HFF-Myc (cell line): ENCODE results near the gene BRIP1.

Experiments
- DNase-seq: peaks from one replicate; pipeline ENCODE4 v3.0.0-alpha.2; 2011; ENCODE audit warnings: low read depth; ENCODE audit errors: extremely low read depth
- H3K4me3 ChIP-seq: replicated peaks from 2 replicates; pipeline ENCODE4 v1.5.1; 2011; ENCODE audit warnings: low read depth, mild to moderate bottlenecking, control low read depth, low read length
- TF ChIP-seq, protein P1 (sequence below): IDR thresholded peaks from 2 replicates; pipeline ENCODE4 v1.5.1; 2012; ENCODE audit warnings: mild to moderate bottlenecking, low read depth, low read length, control low read depth; ENCODE audit errors: missing control alignments

Gene BRIP1

DNA sequence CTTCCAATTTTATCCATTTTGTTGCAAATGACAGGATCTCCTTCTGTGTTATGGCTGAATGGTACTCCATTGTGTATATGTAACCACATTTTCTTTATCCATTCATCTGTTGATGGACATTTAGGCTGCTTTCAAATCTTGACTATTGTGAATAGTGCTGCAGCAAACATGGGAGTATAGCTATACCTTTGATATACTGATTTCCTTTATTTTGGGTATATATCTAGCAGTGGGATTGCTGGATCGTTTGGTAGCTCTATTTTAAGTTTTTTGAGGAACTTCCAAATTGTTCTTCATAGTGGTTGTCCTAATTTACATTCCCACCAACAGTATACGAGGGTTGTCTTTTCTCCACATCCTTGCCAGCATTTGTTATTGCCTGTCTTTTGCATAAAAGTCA lies 67.8 kb downstream of the BRIP1 start:
- TF ChIP-seq, protein P1, sequence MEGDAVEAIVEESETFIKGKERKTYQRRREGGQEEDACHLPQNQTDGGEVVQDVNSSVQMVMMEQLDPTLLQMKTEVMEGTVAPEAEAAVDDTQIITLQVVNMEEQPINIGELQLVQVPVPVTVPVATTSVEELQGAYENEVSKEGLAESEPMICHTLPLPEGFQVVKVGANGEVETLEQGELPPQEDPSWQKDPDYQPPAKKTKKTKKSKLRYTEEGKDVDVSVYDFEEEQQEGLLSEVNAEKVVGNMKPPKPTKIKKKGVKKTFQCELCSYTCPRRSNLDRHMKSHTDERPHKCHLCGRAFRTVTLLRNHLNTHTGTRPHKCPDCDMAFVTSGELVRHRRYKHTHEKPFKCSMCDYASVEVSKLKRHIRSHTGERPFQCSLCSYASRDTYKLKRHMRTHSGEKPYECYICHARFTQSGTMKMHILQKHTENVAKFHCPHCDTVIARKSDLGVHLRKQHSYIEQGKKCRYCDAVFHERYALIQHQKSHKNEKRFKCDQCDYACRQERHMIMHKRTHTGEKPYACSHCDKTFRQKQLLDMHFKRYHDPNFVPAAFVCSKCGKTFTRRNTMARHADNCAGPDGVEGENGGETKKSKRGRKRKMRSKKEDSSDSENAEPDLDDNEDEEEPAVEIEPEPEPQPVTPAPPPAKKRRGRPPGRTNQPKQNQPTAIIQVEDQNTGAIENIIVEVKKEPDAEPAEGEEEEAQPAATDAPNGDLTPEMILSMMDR: no peak
- no peak overlapping the region for H3K4me3 ChIP-seq
- no peak for DNase-seq

DNA sequence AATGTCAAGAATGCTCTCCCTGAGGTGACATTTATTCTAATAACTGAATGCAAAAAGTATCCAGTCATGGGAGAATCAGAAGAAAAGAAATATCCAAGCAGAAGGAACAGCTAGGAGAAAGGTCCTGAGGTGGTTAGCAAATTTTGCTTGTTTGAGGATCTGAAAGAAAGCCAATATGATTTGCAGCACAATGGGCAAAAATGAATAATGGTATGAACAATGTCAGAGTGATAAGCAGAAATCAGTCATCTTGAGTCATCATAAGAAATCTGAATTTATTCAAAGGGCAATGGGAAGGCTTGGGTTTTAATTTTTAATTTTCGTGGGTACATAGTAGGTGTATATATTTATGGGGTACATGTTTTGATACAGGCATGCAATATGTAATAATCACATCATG lies 68.5 kb downstream of the BRIP1 start:
- DNase-seq: no peak

DNA sequence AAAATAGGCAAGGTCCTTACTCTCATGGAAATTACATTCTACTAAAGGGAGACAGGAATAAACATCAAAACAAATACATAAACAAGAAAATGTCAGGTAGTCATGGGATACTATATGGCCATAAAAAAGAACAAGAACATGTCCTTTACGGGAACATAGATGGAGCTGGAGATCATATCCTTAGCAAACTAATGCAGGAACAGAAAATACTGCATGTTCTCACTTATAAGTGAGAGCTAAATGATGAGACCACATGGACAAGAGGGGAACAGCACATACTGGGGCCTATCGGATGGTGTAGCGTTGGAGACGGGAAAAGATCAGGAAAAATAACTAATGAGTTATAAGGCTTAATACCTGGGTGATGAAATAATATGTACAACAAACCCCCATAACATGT lies 69.1 kb downstream of the BRIP1 start:
- no peak for DNase-seq
- H3K4me3 ChIP-seq: no peak overlapping the region
- TF ChIP-seq, protein P1: no peak

More for the DNA sequence above, 68.5 kb downstream of the BRIP1 start:
- no peak overlapping the region for H3K4me3 ChIP-seq
- TF ChIP-seq, protein P1: no peak

DNA sequence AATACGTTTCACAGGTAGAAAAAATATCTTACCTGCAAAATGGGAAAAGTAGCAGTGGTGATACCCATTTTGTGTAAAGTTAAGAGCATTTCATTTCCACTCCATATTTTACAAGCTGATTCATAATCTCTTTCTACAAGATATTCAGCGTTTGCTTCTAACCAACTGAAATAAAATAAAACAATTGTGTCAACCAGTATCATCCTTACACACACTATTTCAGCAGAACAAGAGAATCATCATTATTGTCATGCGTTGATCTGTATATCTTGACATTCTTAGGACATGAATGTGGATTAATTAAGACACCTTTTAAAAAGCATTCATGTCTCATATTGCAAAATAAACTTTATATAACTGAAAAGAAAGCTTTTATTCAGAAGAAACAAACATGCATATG lies 69.8 kb downstream of the BRIP1 start:
- TF ChIP-seq, protein P1: no peak
- no peak for DNase-seq
- H3K4me3 ChIP-seq: no peak overlapping the region

DNA sequence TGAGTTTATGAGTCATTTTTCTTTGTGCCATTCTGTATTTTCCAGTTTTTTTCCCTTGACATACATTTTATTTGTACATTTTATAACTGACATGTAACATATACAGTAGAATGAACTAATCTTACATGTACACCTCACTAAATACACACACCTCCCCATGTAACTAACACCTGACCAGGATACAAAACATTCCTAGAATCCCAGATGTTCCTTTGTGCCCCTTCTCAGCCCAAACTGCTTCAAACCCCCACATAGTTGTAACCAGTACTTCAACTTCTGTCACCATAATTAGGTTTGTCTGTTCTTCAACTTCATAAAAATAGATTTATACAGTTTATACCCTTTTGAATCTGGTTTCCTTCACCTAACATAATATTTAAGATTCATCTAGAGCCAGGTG lies 73.5 kb downstream of the BRIP1 start:
- TF ChIP-seq, protein P1: no peak
- H3K4me3 ChIP-seq: no peak overlapping the region
- DNase-seq: no peak

DNA sequence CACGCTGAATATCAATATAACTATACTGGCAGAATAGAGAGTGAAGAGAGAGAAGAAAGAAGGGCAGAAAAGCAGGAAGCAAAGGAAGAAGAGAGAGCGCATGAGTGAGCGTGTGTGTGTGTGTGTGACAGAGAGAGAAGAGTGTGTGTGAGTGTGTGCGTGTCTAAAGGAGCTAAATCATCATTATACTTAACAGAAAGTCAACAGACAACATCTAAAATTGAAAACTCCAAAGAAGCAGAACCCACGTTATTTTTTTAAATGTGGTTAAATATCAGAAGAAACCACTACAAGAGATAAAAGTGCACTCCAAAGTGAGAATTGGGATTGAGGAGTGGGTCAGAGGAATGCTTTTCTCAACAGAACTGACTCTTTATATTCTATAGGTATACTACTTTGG lies 77.2 kb downstream of the BRIP1 start:
- H3K4me3 ChIP-seq: no peak overlapping the region
- DNase-seq: no peak
- TF ChIP-seq, protein P1: no peak

DNA sequence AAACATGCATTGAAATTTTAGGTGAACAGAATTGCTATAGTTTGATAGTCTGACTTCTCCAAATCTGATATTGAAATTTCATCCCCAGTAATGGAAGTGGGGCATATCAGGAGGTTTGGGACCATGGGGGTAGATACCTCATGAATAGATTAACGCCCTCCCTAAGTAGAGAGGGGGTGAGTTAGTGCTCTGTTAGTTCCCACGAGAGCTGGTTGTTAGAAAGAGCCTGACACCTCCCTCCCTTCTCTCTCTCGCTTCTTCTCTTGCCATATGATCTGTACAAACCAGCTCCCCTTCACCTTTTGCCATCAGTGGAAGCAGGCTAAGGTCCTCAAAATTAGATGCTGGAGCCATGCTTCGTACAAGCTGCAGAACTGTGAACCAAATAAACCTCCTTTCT lies 78.8 kb downstream of the BRIP1 start:
- H3K4me3 ChIP-seq: no peak overlapping the region
- TF ChIP-seq, protein P1: no peak
- no peak for DNase-seq
